Islet of Langerhans (tissue), 1 donor: Measurements from ENCODE around the gene CA14.
"Not testable (repeated sequence)": the region's sequence is repeated elsewhere in the genome, so short reads cannot be mapped to it uniquely, and the experiment has no call there.

Experiments
- FAIRE-seq: peaks from one replicate; lab custom pipeline; 2011; peaks lifted over from hg19 to GRCh38; lab: Jason Lieb, UNC

The CA14 gene

DNA sequence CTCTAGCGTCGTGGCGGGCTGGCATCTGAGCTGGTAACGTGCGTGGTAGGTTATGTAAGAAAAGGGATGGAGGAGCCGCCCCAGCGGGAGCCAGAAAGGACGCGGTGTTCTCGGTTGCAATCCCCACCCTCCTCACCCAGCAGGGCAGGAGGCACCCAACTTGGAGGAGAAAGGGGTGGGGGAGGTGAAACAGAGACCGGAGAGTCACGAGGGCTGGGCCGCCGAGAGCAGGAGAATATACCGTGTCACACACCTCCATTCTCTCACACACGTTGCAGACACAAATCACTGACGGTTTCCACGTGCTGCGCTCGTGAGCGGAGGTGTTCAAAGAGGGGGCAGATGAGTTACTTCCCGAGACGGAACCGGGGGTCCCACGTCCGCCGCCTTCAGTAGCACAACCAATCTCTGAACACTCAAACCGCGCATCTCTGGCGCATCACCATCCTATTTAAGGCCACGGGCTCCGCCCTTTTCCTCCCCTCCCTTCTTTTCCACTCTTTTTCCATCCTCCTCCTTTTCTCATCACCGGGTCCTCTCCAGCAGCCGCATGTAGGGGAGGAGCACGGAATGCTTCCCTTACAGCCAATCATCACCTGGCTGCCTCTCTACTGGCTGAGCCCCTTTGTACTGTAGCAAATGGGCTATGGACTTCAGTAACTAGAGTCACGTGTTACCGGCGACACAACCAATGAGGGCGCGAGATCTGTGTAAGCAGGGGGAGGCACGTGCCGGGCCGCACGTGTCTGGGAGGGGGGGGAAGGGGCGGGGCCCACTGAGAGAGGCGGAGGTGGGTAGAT, 24.4 kb downstream of the CA14 start, which contains the start of gene CIART:
TSS of gene CIART (plus strand) at position 797 of the 800 bp plus-strand sequence. CDS start 714 bp downstream, outside the sequence.
- peak; percentile 100 for FAIRE-seq

DNA sequence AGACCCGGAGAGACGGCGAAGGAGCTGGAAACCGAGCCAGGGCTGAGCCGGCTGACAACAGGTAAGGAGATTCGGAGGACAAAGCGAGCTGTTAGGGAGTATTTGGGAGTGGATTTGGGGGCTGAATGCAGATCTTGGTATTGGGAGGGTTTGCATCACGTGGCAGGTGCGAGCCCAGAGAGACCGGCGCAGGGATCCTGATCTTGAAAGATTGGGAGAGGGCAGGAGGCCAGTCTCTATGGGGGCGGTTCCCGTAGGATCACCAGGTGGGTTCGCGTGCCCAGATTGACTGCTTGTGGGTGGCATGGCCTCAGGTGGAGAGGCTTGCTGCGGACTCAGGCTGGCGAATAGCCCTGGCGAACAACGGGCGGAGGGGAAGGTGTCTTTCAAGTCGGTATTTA, 25.0 kb downstream of the CA14 start:
- no peak for FAIRE-seq

DNA sequence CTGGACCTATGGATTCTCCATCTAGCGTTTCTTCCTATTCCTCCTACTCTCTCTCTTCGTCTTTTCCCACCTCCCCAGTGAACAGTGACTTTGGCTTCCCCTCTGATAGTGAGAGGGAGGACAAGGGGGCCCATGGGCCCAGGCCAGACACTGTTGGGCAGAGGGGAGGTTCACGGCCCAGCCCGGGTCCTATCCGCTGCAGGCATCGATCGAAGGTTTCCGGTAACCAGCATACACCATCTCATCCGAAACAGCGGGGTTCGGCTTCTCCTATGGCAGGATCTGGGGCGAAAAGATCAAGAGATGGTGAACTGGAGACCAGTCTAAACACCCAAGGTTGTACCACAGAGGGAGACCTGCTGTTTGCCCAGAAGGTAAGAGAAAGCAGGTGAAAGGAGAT, 25.7 kb downstream of the CA14 start:
- no peak for FAIRE-seq

DNA sequence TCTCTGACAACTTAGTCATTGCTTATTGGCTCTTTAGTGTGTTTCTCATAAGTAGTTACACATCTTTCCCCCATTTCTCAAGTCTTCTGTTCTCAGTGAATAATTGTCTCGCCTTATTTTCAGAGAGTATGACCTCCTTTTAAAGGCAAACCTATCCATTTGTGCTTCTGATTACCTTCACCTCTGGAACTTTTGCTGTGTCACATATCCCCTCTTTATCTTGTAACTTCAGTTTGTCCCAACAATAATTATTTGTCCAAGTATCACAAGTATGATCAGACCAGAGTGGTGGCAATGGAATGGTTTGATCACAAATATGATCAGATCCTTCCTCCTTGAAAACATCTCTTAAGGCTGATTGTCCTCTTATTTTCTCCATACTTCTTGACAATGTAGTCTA, 30.8 kb downstream of the CA14 start:
- FAIRE-seq: no peak

DNA sequence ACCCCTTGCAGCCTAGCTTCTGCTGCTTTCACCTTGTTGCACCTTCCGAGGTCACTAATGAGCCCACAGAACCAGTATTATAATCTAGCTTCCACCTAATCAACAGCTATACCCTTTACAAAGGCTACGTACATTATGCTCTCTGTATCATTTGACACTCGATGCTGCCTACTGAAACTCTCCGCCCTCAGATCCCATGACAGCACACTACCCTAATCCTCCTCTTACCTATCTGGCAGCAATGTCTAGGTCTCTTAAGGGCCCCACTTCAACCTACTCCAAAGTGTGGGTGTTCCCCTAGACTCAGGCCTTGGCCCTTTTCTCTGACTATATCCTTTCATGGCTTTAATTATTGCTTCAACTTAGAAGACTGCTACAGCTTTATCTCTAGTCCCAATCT, 31.2 kb downstream of the CA14 start:
- no peak for FAIRE-seq

DNA sequence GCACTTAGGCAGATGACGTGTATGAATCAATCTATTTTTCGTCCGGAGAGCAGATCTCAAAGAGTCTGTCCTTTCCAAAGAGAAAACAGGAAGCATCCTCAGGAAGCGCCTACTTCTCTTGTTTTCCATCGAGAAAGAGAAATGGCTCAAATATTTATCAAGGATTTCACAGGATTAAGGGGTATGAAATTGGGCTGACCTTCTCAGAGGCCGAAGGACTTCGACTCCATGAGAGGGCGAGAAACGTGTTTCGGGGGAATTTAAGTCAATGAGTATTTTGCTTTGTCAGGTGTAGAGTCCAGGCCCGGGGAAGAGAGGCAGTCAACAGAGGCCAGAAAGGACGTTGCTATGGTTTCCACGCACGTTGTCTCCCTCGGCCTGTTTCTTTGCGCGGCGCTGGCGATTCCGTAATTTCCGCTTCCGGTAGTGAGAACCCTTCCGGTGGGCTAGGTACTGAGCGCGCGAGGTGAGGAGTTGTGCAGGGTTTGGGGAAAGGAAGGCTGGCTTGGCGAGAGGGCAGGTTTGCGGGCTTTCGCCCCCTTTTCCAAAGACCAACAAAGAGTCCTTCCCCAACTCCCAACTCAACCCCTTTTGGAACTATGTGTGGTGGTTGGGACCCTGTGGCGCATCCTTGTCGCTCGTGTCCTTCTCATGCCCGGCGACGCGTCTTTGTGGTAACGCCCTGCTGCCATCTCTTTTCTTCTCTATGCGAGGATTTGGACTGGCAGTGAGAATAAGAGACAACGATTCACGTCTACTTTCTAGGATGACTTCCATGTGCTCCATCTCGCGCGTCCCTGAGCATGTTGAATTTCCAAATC, 36.1 kb downstream of the CA14 start, which contains the start of gene MRPS21:
TSS of gene MRPS21 (plus strand) at position 429 of the 821 bp plus-strand sequence. CDS start 506 bp downstream, outside the sequence.
- no peak for FAIRE-seq

DNA sequence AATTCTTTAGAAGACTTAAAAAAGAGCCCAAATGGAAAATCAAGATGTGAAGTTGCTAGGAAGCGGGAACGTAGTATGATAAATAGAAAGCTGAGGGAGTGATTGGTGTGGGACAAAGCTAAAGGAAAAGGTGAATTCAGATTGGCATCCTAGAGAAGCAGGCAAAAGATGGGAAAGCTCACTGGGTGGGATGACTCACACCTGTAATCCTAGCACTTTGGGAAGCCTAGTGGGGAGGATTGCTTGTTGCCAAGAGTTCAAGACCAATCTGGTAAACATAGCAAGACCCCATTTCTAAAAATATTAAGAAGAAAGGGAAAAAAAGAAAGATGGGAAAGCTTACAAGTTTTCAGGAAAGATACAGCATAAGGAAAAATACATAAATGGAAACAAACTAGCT, 37.9 kb downstream of the CA14 start:
- no peak for FAIRE-seq

DNA sequence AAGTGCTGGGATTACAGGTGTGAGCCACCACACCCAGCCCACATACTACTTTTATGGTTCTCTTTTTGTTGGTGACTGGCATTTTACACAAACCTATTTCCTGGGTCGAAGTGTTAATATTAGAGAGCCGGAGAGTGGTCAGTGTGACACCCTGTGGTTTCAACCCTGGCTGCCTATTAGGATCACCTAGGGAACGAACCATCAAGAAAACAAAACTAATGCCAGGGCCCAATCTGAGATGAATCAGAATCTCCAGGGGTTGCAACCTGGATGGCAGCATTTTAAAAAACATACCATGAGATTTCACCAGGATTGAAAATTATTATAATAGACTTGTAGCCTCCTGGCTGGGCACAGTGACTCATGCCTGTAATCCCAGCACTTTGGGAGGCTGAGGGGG, 42.1 kb downstream of the CA14 start:
- no peak for FAIRE-seq

DNA sequence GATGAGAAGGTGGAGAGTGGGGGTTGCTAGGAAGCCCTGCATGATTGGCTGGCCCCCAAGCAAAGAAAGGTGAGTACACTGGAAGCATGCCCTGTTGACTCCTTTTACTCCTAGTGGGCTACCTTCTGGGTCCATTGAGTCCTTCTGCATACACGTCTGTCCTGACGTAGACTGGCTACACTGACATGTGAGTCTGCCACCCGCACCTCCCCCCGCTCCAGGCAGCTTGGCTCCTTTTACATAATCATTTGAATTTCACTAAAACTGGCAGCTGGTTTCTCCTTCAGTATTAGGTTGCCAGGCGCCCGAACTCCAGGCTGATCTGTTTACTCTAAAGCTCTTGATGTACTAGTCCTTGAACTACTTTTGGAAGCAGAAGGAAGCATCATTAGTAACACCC, 44.8 kb downstream of the CA14 start:
- FAIRE-seq: no peak

DNA sequence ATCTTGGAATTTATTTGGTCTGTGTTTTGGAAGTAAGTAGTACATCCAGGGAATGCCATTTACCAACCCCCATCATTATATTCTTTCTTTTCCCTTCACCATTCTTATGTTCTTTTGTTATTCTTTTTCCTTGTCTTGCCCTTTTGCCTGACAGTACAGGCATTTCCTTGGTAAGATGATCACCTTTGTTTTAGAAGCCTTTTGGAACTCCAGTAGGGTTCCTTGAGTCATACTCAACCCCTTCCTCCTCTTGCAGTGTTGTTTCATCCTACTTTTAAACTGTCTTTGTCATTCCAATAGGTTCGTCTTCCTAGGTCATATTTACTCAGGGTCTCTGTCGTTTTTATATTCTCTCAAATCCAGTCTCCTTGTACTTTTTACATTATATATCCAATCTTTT, 45.3 kb downstream of the CA14 start:
- no peak for FAIRE-seq

DNA sequence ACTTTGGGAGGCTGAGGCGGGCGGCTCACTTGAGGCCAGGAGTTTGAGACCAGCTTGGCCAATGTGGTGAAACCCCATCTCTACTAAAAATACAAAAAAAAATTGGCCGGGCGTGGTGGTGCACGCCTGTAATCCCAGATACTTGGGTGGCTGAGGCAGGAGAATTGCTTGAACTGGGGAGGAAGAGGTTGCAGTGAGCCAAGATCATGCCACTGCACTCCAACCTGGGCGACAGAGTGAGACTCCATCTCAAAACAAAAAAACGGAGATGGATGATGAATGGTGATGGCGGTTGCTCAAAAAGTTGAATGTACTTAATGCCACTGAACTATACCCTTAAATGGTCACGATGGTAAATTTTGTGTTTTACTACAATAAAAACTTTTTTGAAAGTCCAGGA, 51.0 kb downstream of the CA14 start:
- FAIRE-seq: not testable (repeated sequence)

DNA sequence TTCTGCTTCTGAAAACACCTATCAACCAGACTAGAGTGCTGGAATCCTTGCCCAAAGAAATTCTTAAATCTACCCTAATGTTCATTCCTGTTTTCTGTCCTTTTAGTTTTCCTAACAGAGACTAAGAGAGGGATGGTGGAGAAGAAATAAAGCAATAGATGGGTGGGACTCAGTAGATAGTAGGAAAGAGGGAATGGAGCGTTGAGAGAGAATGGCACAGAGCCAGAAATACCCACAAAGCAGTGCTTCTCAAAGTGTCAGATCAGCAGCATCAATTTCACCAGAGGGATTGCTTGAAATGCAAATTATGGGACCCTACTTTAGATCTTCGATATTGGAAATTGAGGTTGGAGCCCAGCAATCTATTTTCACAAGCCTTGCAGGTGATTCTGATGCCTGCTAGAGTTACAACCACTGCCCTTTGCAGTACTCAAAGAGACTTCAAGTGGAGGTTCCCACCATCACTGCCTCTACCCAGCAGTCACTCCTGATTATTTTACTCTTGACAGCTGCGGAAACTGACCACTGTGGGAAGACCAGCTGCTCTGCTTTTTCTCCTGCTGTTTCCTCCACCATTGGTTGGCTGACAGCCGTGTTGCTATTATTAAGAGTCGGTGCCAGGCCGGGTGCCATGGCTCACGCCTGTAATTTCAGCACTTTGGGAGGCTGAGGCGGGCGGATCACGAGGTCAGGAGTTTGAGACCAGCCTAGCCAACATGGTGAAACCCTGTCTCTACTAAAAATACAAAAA, 52.4 kb downstream of the CA14 start:
- FAIRE-seq: no peak

DNA sequence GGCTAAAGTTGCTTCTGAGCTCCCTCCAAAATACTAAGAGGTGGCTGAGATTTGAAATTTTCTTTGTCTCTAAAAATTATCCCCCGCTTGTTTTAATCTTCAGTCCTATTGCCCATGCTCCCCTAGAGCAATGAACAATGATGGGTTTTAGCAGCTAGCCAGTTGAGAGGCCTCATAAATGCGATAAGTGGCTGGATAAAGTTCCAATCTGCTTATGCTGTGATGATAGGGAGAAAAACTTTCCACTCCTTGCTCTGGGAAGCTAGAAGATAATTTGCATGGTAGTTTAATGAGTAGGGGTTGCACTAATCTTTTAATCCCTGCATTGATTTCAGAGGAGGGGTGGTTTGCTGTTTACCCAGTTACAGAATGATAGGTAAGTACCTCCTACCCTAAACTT, 54.2 kb downstream of the CA14 start:
- no peak for FAIRE-seq
